Measurements from ENCODE around the gene CPS1.

DNA sequence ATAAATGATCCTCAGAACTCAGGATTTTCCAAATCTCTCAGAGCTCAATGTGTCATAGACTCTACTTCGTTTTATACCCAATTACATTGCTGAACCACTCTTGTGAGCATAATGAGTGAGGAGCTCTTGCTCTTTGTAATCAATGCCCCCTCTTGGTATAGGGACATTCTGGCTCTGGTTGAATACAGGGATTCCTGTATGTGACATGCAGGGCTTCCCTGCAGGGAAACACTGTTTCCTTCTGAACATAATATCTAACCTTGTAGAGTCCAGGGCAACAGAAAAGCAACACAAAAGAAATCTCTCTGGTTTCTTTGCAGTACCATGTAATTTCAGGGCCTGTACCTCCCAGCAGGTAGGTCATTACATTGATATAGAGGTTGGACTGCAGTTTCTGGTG lies 101.5 kb downstream of the CPS1 start:
- TF ChIP-seq ZNF274 (IDR thresholded peaks at IDR 0.05; ENCODE audit: low read depth, low read length) = no peak
- no peak for TF ChIP-seq YY1 (IDR thresholded peaks at IDR 0.05; ENCODE audit: insufficient read depth, insufficient read length)
- no peak for TF ChIP-seq SUZ12 (IDR thresholded peaks at IDR 0.05; ENCODE audit: extremely low read depth, insufficient read depth, insufficient read length)
